GM12865 (cell line): Measurements from ENCODE around the gene CPEB3.
A peak's percentile ranks its signal among the peaks of the same experiment; 100 is the strongest.

Experiments used
- DNase-seq: peaks from one replicate; pipeline ENCODE4 v3.0.0; 2010; ENCODE audit warnings: low read depth
- H3K4me3 ChIP-seq: 2 replicates; pipeline ENCODE4 v1.5.1; 2011; ENCODE audit warnings: mild to moderate bottlenecking, low read depth, low read length, control low read depth
- TF ChIP-seq, protein P1 (sequence below): IDR thresholded peaks from 2 replicates; pipeline ENCODE4 v1.5.1; 2011; ENCODE audit warnings: low read length, control low read depth, low read depth, inconsistent platforms; ENCODE audit not compliant: insufficient read depth; ENCODE audit errors: missing control alignments

Gene CPEB3

DNA sequence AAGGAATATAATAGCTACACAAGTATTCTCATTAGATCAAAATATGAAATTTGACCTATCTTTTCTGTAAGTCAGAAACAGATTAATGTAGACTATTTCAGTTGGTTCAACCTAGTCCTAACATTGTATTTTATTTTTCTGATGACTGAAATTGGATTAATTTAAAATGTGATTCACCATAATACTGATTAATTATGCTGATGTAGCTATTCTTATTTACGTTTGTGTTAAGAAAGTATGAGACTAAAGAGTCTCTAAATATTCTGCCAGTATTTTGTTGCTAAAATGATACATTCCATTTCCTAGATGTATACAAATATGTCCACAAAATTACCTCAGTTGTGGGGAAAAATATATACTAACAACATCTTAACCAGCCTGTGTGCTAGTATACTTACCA lies 18.4 kb upstream of the CPEB3 start:
- TF ChIP-seq, protein P1, sequence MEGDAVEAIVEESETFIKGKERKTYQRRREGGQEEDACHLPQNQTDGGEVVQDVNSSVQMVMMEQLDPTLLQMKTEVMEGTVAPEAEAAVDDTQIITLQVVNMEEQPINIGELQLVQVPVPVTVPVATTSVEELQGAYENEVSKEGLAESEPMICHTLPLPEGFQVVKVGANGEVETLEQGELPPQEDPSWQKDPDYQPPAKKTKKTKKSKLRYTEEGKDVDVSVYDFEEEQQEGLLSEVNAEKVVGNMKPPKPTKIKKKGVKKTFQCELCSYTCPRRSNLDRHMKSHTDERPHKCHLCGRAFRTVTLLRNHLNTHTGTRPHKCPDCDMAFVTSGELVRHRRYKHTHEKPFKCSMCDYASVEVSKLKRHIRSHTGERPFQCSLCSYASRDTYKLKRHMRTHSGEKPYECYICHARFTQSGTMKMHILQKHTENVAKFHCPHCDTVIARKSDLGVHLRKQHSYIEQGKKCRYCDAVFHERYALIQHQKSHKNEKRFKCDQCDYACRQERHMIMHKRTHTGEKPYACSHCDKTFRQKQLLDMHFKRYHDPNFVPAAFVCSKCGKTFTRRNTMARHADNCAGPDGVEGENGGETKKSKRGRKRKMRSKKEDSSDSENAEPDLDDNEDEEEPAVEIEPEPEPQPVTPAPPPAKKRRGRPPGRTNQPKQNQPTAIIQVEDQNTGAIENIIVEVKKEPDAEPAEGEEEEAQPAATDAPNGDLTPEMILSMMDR, result no peak
- no peak overlapping the region for H3K4me3 ChIP-seq
- DNase-seq, result no peak

DNA sequence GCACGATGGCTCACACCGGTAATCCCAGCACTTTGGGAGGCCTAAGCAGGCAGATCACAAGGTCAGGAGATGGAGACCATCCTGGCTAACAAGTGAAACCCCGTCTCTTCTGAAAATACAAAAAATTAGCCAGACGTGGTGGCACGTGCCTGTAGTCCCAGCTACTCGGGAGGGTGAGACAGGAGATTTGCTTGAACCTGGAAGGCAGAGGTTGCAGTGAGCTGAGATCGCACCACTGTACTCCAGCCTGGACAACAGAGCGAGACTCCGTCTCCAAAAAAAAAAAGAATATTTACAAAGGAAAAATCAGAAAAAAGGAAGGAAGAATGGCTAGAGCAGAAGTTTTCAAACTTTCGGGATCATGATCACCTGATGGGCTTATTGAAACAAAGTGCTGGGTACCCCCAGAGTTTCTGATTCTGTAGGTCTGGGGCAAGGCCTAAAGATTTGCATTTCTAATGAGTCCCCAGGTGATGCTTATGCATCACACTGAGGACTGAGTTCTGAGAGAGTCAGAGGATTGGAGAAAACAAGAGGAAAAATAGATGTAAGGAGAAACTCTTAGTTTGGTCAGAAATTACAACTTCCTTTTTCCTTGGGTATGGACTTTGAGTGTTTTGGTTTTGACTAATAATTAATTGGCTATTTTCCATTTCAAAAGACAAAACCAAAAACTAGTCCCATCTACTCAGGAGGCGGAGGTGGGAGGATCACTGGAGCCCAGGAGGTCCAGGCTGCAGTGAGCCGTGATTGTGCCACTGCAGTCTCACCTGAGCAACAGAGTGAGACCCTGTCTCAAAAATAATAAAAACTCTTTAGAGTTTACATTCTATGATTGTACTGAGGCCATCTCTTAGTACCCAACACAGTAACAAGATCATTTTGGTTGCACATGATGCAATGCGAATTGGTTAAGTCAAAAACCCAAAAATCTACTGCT lies 14.5 kb upstream of the CPEB3 start:
- no peak for DNase-seq
- TF ChIP-seq, protein P1, result no peak
- no peak overlapping the region for H3K4me3 ChIP-seq

DNA sequence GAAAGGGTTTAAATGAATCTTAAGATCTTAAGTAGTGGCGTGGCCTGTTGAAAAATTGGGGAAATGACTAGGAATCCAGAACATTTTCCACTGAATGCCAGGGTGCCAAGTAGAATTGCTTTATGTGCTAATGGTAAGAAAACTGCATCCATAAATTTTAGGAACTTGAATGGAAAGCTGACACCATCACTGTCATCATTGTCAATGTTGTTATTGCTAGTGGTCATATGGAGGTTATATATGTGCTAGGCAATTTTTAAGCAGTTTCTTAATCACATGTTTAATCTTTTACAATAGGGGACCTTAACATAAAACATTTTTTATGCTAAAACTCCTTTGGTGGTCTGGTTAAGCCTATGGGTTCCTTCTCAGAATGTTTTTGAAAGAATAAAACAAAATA lies 13.2 kb upstream of the CPEB3 start:
- no peak for DNase-seq
- TF ChIP-seq, protein P1, result no peak
- no peak overlapping the region for H3K4me3 ChIP-seq

DNA sequence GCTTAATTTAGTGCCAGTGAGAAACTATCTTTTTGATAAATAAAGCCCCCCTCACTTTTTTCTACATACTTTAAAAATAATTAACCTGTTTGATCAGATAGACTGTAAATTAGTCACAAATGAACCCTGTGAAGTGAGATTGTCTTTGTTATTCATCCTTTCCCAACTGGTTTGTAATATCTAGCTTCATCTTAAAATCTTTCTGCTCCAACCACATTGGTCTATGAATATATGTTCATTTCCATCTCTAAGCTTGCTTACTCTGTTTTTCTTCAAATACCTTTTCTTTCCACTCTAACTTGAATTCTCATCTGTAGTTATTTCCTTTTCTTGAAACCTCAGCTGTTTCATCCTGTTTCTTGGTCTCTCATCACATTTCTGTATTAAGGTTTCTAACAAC lies 12.2 kb upstream of the CPEB3 start:
- no peak overlapping the region for H3K4me3 ChIP-seq
- DNase-seq, result no peak
- TF ChIP-seq, protein P1, result no peak

DNA sequence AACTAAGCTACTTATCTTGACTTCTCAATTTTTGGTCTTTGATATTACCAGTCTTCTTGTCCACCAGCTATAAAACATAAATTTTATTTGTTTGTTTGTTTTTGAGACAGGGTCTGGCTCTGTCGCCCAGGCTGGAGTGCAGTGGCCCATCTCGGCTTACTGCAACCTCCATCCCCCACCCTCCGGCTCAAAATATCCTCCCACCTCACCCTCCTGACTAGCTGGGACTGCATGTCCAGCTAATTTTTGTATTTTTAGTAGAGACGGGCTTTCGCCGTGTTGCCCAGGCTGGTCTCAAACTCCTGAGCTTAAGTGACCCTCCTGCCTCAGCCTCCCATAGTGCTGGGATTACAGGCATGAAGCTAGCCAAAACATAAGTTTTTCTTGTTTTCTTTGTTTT lies 7.6 kb upstream of the CPEB3 start:
- DNase-seq, result no peak
- H3K4me3 ChIP-seq, result no peak overlapping the region
- TF ChIP-seq, protein P1, result no peak

DNA sequence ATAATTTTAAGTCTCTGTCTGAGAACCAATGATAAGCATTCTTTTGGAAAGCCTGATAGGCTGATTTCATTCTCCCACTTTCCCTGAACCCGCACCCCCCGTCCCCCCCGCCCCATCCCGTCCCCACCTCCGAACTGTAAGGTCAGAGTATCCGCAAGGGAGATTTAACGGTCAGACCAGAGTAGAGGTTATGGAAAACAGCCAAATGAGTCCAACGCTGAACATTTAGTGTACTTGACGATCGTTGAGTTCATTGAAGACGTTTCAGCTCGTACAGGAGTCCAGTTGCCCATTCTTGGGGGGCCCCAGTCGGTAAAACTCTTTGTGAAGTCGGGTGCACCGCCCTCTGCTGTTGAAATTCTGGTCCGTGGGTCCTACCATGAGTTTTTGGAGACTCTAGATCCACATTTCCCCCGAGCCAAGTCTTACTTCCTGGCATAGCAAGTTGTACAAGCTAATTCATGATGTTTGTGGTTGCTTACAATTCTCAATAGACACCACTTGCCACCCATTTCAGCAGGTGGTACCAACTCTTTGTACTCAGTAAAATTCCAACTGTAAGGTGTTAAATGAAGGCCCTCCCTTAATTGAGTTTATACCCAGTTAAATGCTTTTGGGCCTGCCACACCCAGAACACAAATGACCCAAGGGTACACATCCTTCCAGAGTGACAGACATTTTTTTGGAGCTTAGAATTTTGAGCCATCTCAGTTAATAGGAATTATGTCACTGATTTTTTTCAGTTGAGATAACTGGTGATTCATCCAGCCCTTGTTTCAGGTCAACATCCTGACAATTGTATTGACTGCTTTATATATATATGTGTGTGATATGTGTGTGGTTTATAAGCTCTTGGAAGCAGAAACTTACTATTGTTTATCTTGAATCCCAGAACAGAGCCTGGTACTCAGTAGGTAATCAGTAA lies 1.3 kb upstream of the CPEB3 start:
- peak overlapping the region; percentile 93 for H3K4me3 ChIP-seq
- peak; percentile 84 for DNase-seq
- TF ChIP-seq, protein P1, result peak; percentile 57

DNA sequence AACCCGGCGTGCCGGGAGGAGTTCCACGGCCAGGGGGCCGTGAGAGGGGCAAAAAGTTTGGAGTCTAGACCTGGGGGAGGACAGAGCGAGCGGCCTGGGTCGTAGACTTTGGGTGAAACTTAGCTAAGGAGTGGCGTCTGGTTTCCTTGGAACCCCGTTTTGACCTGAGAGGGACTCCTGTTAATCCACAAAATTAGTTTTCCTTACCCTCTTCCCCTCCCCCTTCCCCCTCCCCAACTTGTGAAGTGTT lies 663 bp upstream of the CPEB3 start:
- peak; percentile 25 for DNase-seq
- TF ChIP-seq, protein P1, result no peak
- H3K4me3 ChIP-seq, result peak overlapping the region; percentile 93
